BJ (cell line): Measurements from ENCODE around the gene ICAM2. TPM values are rescaled to one million over a fixed set of nuclear protein-coding genes. Genes with fewer than 3 reads are reported as not detected.

Experiments
- CTCF ChIA-PET: fragments of 350-600 bp; formaldehyde crosslinking; extraction: SDS; loops from one replicate; lab custom pipeline; 2021; ENCODE audit warnings: antibody characterized with exemption, inconsistent platforms; lab: Yijun Ruan, JAX
- POLR2A ChIA-PET: fragments of 300-600 bp; sonication (Branson Sonifier 250); formaldehyde crosslinking; extraction: SDS; loops from one replicate; lab custom pipeline; 2021; ENCODE audit warnings: antibody characterized with exemption; lab: Charles Lee
- DNase-seq: peaks from one replicate; pipeline ENCODE4 v3.0.0-alpha.2; 2011; ENCODE audit warnings: low read depth
- H3K27me3 ChIP-seq: 2 replicates; pipeline ENCODE4 v1.6.0; 2011; ENCODE audit warnings: low read length; ENCODE audit not compliant: control insufficient read depth, insufficient read depth
- H3K36me3 ChIP-seq: 2 replicates; pipeline ENCODE4 v1.5.1; 2011; ENCODE audit warnings: low read length; ENCODE audit not compliant: control insufficient read depth, insufficient read depth
- H3K4me3 ChIP-seq: 2 replicates; pipeline ENCODE4 v1.5.1; 2011; ENCODE audit warnings: low read depth, mild to moderate bottlenecking, control low read depth, low read length
- CTCF ChIP-seq: IDR thresholded peaks from 2 replicates; pipeline ENCODE4 v1.5.1; 2011; ENCODE audit warnings: low read depth, mild to moderate bottlenecking, control low read depth, inconsistent platforms, low read length, moderate library complexity; ENCODE audit not compliant: insufficient read depth
- polyA plus RNA-seq: library from polyadenylated mRNA; depleted of rRNA; stranded (reverse); fragments of >200 nt; gene quantifications from 2 replicates; pipeline ENCODE4 v1.2.3, GENCODE V29; 2011

The ICAM2 gene
- polyA plus RNA-seq, 1 experiment, result 0.91 TPM

- DNase-seq, result no peak
- CTCF ChIA-PET, result interaction anchor here (0.7 to 3.1 kb wide), 9 partner anchors 10 to 86 kb away, joined by 3 to 14 read pairs (median 7); no protein-coding TSS in a partner anchor
Observed at GRCh38 chr17:63973930-63974593, 46.4 kb downstream of the ICAM2 start.

DNA sequence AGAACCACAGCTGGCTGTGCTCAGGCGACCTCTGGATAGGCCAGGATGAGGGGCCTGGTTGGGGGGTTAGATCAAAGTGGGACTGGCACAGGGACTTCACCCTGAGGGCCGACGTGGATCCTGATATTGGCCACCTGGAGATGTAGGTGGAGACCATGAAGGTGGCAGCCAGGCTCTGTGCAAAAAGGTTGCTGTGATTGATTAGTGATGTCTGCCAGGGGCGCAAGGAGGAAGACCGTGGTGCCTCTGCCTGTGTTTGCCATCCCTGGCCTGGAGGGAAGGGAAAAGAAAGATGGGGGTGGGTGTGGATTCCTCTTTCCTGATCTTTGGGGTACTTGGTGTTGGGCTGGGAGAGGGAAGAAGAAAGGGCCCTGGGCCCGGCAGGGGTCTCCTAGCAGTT is 47.2 kb downstream of the ICAM2 start:
- no peaks in the 10 kb centered on the region for H3K36me3 ChIP-seq
- ChIA-PET CTCF (interaction anchor here (2.2 to 2.7 kb wide), 2 partner anchors 10 to 27 kb away, joined by 8 to 14 read pairs; no protein-coding TSS in a partner anchor), POLR2A (no interaction called here)
- H3K4me3 ChIP-seq, result no peak overlapping the region
- no peak for DNase-seq
- H3K27me3 ChIP-seq, result peaks cover 2% of the 10 kb centered on the region; the same call in 1 of the 2 replicates
- TF ChIP-seq CTCF, result no peak

More at GRCh38 chr17:63973930-63974593, 46.4 kb downstream of the ICAM2 start:
- peaks cover 2% of the 10 kb centered on the region; the same call in 1 of the 2 replicates for H3K27me3 ChIP-seq
- no peaks in the 10 kb centered on the region for H3K36me3 ChIP-seq
- H3K4me3 ChIP-seq, result no peak overlapping the region
- POLR2A ChIA-PET, result no interaction called here
- TF ChIP-seq CTCF, result no peak

GRCh38 chr17:63972796-63973195 is 47.6 kb downstream of the ICAM2 start, which contains the start of gene SCN4A:
Gene SCN4A (minus strand): TSS chr17:63972918. CDS start chr17:63972841, 77 bp downstream.
- CTCF ChIA-PET, result no interaction called here
- TF ChIP-seq CTCF, result no peak
- H3K36me3 ChIP-seq, result no peaks in the 10 kb centered on the region
- peaks cover 2% of the 10 kb centered on the region; the same call in 1 of the 2 replicates for H3K27me3 ChIP-seq
- no peak for DNase-seq
- POLR2A ChIA-PET, result no interaction called here
- no peak within 1 kb of the TSS for H3K4me3 ChIP-seq

DNA sequence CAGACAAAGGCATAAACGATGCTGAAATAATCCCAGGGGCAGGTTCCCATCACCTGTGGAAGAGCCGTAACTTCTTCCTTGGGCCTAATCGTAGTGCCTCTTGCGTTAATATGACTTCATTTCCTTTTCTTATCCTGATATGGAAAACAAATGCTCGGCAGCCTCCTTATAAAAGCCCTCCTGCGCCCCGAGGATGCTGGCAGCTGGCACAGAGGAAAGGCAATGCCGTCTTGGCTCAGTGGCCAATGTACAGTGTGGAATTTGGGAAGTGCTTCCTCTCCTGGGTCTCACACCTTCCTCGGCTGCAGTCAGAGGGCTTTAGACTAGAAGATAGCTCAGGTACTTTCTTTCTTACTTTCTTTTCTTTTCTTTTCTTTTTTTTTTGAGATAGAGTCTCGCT is 51.2 kb downstream of the ICAM2 start:
- ChIA-PET POLR2A (no interaction called here), CTCF (interaction anchor here (0.8 to 1.5 kb wide), 3 partner anchors 23 to 60 kb away, joined by 3 to 7 read pairs (median 3); partner anchors contain the start of gene GH1)
- no peak for DNase-seq
- Histone ChIP-seq H3K27me3 (peaks cover 2% of the 10 kb centered on the region; the same call in 1 of the 2 replicates), H3K36me3 (no peaks in the 10 kb centered on the region), H3K4me3 (no peak overlapping the region)
- TF ChIP-seq CTCF, result no peak

- Histone ChIP-seq H3K27me3 (peaks cover 2% of the 10 kb centered on the region), H3K36me3 (no peaks in the 10 kb centered on the region), H3K4me3 (no peak overlapping the region)
- ChIA-PET POLR2A (no interaction called here), CTCF (interaction anchor here (1.0 to 1.4 kb wide), 3 partner anchors 12 to 48 kb away, joined by 3 to 4 read pairs (median 3); no protein-coding TSS in a partner anchor)
- no peak for TF ChIP-seq CTCF
- DNase-seq, result no peak
Observed at GRCh38 chr17:63967953-63968352, 52.5 kb downstream of the ICAM2 start.
